ENCODE data around the gene KANK2. TPM values are rescaled to one million over a fixed set of nuclear protein-coding genes. Genes with fewer than 3 reads are reported as not detected.

Gene KANK2
- total and polyA plus RNA-seq, 2 of the 13 experiments (the other 11 are each of a cell fraction or from before 2014, with no cell fraction given), result 5.7 to 12.9 TPM

DNA sequence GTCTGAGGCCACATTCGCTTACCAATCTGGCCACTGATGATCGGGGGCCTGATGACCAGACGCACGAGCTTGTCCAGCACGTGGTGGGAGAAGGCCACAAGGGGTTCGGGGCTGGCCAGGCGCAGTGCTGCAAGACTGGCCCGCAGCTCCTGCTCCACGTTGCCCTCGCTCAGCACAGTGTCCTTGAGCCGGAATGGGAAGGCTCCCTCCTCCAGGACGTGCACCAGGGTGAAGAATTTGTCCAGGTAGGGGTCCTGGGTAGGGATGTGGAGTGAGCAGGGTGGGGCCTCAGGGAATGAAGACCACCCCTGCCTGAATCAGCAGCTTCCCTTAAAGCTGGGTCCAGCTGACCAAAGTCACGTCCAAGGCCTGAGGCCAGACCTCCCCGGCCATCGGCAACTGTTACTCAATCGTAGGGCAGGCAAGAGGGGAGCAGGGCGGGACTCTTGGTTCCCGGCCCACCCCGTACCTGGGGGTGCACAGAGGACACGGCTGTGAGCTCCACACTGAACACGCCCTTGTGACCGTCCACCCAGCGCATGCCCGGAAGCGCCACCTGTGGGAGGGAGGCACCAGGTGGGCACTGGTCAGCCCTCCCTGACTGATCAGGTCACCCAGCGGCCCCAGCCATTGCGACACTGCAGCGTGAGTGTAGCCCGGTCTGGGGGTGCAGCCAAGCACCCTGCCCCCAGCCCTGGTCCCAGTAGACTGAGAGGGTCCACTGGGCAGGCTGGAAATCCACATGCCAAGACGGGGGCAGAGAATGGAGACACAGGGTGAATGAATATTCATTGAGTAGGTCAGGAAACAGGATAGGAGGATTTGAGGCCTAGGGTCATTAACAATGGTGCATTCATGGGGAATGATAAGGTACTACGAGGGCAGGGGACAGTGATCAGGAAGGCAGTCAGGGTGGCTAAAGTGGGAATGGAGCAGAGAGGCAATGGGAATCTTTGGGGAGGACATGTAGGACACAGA is 39.3 kb upstream of the KANK2 start (continued):
- TF ChIP-seq, protein P1, sequence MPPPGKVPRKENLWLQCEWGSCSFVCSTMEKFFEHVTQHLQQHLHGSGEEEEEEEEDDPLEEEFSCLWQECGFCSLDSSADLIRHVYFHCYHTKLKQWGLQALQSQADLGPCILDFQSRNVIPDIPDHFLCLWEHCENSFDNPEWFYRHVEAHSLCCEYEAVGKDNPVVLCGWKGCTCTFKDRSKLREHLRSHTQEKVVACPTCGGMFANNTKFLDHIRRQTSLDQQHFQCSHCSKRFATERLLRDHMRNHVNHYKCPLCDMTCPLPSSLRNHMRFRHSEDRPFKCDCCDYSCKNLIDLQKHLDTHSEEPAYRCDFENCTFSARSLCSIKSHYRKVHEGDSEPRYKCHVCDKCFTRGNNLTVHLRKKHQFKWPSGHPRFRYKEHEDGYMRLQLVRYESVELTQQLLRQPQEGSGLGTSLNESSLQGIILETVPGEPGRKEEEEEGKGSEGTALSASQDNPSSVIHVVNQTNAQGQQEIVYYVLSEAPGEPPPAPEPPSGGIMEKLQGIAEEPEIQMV (CRISPR knock-in tag; IDR thresholded peaks at IDR 0.05; ENCODE audit: low read depth), result peak; percentile 82
- TF ChIP-seq ZNF354B (CRISPR knock-in tag; IDR thresholded peaks at IDR 0.05) (no peak), CCAR2 (optimal IDR thresholded peaks at IDR 0.05; ENCODE audit: low read depth, low read length) (no peak), ZNF136 (CRISPR knock-in tag; IDR thresholded peaks at IDR 0.05; ENCODE audit: low read depth) (0 out of 2 replicates have a peak, but pooled peaks have one; percentile 44), ZNF484 (CRISPR knock-in tag; IDR thresholded peaks at IDR 0.05; ENCODE audit: borderline replicate concordance, low read depth) (no peak), SKI (IDR thresholded peaks at IDR 0.05; ENCODE audit: partially characterized antibody) (peak; percentile 99), NPAS2 (CRISPR knock-in tag; IDR thresholded peaks at IDR 0.05; ENCODE audit: borderline replicate concordance) (no peak), GATAD1 (CRISPR knock-in tag; IDR thresholded peaks at IDR 0.05) (peak; percentile 52; the same call in 1 of the 2 replicates), ZNF17 (CRISPR knock-in tag; IDR thresholded peaks at IDR 0.05) (no peak), ZSCAN20 (CRISPR knock-in tag; IDR thresholded peaks at IDR 0.05; ENCODE audit: borderline replicate concordance) (no peak), ZSCAN9 (CRISPR knock-in tag; IDR thresholded peaks at IDR 0.05; ENCODE audit: borderline replicate concordance) (peak; percentile 68; the same call in 1 of the 2 replicates), PLRG1 (conservative IDR thresholded peaks at IDR 0.05) (no peak)
- TF ChIP-seq, protein P2, sequence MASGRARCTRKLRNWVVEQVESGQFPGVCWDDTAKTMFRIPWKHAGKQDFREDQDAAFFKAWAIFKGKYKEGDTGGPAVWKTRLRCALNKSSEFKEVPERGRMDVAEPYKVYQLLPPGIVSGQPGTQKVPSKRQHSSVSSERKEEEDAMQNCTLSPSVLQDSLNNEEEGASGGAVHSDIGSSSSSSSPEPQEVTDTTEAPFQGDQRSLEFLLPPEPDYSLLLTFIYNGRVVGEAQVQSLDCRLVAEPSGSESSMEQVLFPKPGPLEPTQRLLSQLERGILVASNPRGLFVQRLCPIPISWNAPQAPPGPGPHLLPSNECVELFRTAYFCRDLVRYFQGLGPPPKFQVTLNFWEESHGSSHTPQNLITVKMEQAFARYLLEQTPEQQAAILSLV (CRISPR knock-in tag; IDR thresholded peaks at IDR 0.05; ENCODE audit: borderline replicate concordance), result no peak
- TF ChIP-seq, protein P3, sequence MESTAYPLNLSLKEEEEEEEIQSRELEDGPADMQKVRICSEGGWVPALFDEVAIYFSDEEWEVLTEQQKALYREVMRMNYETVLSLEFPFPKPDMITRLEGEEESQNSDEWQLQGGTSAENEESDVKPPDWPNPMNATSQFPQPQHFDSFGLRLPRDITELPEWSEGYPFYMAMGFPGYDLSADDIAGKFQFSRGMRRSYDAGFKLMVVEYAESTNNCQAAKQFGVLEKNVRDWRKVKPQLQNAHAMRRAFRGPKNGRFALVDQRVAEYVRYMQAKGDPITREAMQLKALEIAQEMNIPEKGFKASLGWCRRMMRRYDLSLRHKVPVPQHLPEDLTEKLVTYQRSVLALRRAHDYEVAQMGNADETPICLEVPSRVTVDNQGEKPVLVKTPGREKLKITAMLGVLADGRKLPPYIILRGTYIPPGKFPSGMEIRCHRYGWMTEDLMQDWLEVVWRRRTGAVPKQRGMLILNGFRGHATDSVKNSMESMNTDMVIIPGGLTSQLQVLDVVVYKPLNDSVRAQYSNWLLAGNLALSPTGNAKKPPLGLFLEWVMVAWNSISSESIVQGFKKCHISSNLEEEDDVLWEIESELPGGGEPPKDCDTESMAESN (CRISPR knock-in tag; conservative IDR thresholded peaks at IDR 0.05), result peak; percentile 90; the same call in 1 of the 2 replicates
- TF ChIP-seq, protein P4, sequence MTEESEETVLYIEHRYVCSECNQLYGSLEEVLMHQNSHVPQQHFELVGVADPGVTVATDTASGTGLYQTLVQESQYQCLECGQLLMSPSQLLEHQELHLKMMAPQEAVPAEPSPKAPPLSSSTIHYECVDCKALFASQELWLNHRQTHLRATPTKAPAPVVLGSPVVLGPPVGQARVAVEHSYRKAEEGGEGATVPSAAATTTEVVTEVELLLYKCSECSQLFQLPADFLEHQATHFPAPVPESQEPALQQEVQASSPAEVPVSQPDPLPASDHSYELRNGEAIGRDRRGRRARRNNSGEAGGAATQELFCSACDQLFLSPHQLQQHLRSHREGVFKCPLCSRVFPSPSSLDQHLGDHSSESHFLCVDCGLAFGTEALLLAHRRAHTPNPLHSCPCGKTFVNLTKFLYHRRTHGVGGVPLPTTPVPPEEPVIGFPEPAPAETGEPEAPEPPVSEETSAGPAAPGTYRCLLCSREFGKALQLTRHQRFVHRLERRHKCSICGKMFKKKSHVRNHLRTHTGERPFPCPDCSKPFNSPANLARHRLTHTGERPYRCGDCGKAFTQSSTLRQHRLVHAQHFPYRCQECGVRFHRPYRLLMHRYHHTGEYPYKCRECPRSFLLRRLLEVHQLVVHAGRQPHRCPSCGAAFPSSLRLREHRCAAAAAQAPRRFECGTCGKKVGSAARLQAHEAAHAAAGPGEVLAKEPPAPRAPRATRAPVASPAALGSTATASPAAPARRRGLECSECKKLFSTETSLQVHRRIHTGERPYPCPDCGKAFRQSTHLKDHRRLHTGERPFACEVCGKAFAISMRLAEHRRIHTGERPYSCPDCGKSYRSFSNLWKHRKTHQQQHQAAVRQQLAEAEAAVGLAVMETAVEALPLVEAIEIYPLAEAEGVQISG (CRISPR knock-in tag; IDR thresholded peaks at IDR 0.05), result peak; percentile 69
- TF ChIP-seq, protein P5, sequence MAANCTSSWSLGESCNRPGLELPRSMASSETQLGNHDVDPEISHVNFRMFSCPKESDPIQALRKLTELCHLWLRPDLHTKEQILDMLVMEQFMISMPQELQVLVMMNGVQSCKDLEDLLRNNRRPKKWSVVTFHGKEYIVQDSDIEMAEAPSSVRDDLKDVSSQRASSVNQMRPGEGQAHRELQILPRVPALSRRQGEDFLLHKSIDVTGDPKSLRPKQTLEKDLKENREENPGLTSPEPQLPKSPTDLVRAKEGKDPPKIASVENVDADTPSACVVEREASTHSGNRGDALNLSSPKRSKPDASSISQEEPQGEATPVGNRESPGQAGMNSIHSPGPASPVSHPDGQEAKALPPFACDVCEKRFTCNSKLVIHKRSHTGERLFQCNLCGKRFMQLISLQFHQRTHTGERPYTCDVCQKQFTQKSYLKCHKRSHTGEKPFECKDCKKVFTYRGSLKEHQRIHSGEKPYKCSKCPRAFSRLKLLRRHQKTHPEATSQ (CRISPR knock-in tag; IDR thresholded peaks at IDR 0.05; ENCODE audit: borderline replicate concordance), result peak; percentile 55; the same call in 1 of the 2 replicates
- TF ChIP-seq, protein P6, sequence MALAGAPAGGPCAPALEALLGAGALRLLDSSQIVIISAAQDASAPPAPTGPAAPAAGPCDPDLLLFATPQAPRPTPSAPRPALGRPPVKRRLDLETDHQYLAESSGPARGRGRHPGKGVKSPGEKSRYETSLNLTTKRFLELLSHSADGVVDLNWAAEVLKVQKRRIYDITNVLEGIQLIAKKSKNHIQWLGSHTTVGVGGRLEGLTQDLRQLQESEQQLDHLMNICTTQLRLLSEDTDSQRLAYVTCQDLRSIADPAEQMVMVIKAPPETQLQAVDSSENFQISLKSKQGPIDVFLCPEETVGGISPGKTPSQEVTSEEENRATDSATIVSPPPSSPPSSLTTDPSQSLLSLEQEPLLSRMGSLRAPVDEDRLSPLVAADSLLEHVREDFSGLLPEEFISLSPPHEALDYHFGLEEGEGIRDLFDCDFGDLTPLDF (CRISPR knock-in tag; IDR thresholded peaks at IDR 0.05), result no peak

All from HepG2 (cell line).